HepG2 (cell line): ENCODE data around the gene TMEM260.

Experiments used
- ARNT ChIP-seq: fragments of 450-650 bp; IDR thresholded peaks from 2 replicates; pipeline ENCODE4 v1.6.1; 2017
- HMG20A ChIP-seq: IDR thresholded peaks from 2 replicates; pipeline ENCODE4 v1.6.1; 2016; ENCODE audit warnings: borderline replicate concordance
- KDM6A ChIP-seq: IDR thresholded peaks from 2 replicates; pipeline ENCODE4 v1.6.1; 2016; ENCODE audit warnings: low read depth
- MAF1 ChIP-seq: sonication (generic); formaldehyde crosslinking; IDR thresholded peaks from 2 replicates; pipeline ENCODE4 v1.5.0; 2020; ENCODE audit warnings: missing genetic modification reagents, borderline replicate concordance
- MYNN ChIP-seq: sonication (generic); formaldehyde crosslinking; IDR thresholded peaks from 2 replicates; pipeline ENCODE4 v1.4.0; 2020; ENCODE audit warnings: mild to moderate bottlenecking, low read depth, missing genetic modification reagents
- SMARCE1 ChIP-seq: fragments of 450-650 bp; IDR thresholded peaks from 2 replicates; pipeline ENCODE4 v1.6.1; 2017; ENCODE audit warnings: borderline replicate concordance
- ZMYM2 ChIP-seq: sonication (generic); formaldehyde crosslinking; IDR thresholded peaks from 2 replicates; pipeline ENCODE4 v1.8.0; 2022; ENCODE audit warnings: mild to moderate bottlenecking, missing genetic modification reagents
- ZNF383 ChIP-seq: sonication (generic); formaldehyde crosslinking; IDR thresholded peaks from 2 replicates; pipeline ENCODE4 v1.4.0; 2020; ENCODE audit warnings: missing genetic modification reagents, mild to moderate bottlenecking, borderline replicate concordance
- ZNF619 ChIP-seq: sonication (generic); formaldehyde crosslinking; IDR thresholded peaks from 2 replicates; pipeline ENCODE4 v1.4.0; 2020; ENCODE audit warnings: mild to moderate bottlenecking, missing genetic modification reagents
- ZNF891 ChIP-seq: sonication (generic); formaldehyde crosslinking; IDR thresholded peaks from 2 replicates; pipeline ENCODE4 v1.5.0; 2020; ENCODE audit warnings: mild to moderate bottlenecking, missing genetic modification reagents
- TF ChIP-seq, protein P1 (sequence below): sonication (generic); formaldehyde crosslinking; IDR thresholded peaks from 2 replicates; pipeline ENCODE4 v1.5.0; 2020; ENCODE audit warnings: mild to moderate bottlenecking, missing genetic modification reagents, moderate library complexity
- TF ChIP-seq, protein P2 (sequence below): sonication (generic); formaldehyde crosslinking; IDR thresholded peaks from 2 replicates; pipeline ENCODE4 v1.8.0; 2022; ENCODE audit warnings: missing genetic modification reagents, mild to moderate bottlenecking, moderate library complexity, borderline replicate concordance
- TF ChIP-seq, protein P3 (sequence below): sonication (generic); formaldehyde crosslinking; IDR thresholded peaks from 2 replicates; pipeline ENCODE4 v1.5.0; 2020; ENCODE audit warnings: missing genetic modification reagents

DNA sequence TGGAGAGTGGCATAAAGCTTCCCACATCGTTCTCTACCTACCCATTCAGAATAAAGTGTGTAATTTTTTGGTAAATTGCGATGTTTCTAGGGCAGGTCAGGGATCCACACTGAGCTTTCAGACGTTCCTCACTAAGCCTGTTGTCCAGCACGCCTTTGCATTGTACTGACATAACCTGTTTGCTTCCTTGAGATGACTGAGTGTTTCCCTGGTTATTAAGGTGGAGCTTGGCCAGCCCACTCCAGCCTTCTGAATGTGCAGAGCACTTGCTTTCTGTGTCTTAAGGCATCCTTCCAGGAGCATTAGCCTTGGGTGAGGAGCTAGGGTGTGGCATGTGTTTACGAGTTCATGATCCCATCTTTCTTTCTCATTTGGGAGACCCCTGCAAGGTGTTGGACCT lies 96.4 kb downstream of the TMEM260 start:
- TF ChIP-seq, protein P1, sequence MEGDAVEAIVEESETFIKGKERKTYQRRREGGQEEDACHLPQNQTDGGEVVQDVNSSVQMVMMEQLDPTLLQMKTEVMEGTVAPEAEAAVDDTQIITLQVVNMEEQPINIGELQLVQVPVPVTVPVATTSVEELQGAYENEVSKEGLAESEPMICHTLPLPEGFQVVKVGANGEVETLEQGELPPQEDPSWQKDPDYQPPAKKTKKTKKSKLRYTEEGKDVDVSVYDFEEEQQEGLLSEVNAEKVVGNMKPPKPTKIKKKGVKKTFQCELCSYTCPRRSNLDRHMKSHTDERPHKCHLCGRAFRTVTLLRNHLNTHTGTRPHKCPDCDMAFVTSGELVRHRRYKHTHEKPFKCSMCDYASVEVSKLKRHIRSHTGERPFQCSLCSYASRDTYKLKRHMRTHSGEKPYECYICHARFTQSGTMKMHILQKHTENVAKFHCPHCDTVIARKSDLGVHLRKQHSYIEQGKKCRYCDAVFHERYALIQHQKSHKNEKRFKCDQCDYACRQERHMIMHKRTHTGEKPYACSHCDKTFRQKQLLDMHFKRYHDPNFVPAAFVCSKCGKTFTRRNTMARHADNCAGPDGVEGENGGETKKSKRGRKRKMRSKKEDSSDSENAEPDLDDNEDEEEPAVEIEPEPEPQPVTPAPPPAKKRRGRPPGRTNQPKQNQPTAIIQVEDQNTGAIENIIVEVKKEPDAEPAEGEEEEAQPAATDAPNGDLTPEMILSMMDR = no peak
- TF ChIP-seq SMARCE1 (no peak), ZNF383 (CRISPR knock-in tag) (no peak), MYNN (CRISPR knock-in tag) (no peak), ARNT (no peak), HMG20A (CRISPR knock-in tag) (no peak), ZNF619 (CRISPR knock-in tag) (no peak), MAF1 (CRISPR knock-in tag) (no peak), ZMYM2 (no peak), KDM6A (no peak), ZNF891 (CRISPR knock-in tag) (no peak)
- TF ChIP-seq, protein P2, sequence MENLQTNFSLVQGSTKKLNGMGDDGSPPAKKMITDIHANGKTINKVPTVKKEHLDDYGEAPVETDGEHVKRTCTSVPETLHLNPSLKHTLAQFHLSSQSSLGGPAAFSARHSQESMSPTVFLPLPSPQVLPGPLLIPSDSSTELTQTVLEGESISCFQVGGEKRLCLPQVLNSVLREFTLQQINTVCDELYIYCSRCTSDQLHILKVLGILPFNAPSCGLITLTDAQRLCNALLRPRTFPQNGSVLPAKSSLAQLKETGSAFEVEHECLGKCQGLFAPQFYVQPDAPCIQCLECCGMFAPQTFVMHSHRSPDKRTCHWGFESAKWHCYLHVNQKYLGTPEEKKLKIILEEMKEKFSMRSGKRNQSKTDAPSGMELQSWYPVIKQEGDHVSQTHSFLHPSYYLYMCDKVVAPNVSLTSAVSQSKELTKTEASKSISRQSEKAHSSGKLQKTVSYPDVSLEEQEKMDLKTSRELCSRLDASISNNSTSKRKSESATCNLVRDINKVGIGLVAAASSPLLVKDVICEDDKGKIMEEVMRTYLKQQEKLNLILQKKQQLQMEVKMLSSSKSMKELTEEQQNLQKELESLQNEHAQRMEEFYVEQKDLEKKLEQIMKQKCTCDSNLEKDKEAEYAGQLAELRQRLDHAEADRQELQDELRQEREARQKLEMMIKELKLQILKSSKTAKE = no peak
- TF ChIP-seq, protein P3, sequence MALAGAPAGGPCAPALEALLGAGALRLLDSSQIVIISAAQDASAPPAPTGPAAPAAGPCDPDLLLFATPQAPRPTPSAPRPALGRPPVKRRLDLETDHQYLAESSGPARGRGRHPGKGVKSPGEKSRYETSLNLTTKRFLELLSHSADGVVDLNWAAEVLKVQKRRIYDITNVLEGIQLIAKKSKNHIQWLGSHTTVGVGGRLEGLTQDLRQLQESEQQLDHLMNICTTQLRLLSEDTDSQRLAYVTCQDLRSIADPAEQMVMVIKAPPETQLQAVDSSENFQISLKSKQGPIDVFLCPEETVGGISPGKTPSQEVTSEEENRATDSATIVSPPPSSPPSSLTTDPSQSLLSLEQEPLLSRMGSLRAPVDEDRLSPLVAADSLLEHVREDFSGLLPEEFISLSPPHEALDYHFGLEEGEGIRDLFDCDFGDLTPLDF (CRISPR knock-in tag) = no peak
